Measurements from ENCODE around the gene PPARD. TPM values are rescaled to one million over a fixed set of nuclear protein-coding genes. Genes with fewer than 3 reads are reported as not detected.

Gene PPARD
- polyA plus RNA-seq, 4 donors: 7.8 to 29.4 (median 13.8) TPM

DNA sequence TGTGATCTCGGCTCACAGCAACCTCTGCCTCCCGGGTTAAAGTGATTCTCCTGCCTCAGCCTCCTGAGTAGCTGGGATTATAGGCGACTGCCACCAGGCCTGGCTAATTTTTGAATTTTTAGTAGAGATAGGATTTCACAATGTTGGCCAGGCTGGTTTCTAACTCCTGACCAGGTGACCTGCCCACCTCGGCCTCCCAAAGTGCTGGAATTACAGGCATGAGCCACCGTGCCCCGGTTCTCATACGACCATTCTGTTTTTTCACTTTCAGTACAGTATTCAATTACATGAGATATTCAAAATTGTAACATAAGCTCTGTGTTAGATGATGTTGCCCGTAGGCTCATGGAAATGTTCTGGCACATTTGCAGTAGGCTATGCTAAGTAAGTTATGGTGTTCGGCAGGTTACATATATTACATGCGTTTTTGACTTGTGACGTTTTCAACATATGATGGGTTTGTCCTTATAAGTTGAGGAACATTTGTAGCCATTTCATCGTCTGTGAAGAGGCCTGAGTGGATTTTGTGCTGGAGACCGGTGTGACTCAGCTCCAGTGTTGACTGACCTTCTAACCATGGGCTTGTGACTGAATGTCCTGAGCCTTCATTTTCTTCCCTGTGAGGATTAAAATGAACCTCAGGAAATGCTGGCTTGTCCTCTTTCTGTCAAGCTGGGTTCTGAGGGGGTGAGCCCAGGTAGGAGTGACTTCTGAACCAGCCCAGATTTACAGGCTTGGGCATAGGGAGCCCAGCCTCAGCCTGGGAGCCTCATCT, 12.2 kb downstream of the PPARD start:
- H3K27ac ChIP-seq (ENCODE audit: low read depth in 1 of 3, low read length in 2 of 3): no peak overlapping the region
- H3K4me3 ChIP-seq (ENCODE audit: low read depth in 1 of 3, low read length in 3 of 3): no peak overlapping the region
- peaks cover 0 to 58% (median 2%) of the 10 kb centered on the region in 3 donors for H3K36me3 ChIP-seq (ENCODE audit: control insufficient read depth in 3 of 3, insufficient read depth in 2 of 3, low read depth in 1 of 3, low read length in 3 of 3)
- no peak for DNase-seq
- no peak for FAIRE-seq
- no peaks in the 10 kb centered on the region for H3K27me3 ChIP-seq (ENCODE audit: control insufficient read depth in 3 of 3, insufficient read depth in 3 of 3, low read length in 3 of 3)
- 94 to 97% (median 95%) methylated on average over 13 of the region's 13 CpGs for whole genome bisulfite sequencing, 3 donors
- no peaks in the 10 kb centered on the region for H3K9me3 ChIP-seq (ENCODE audit: control insufficient read depth in 2 of 2, insufficient read depth in 1 of 2, low read depth in 1 of 2, low read length in 1 of 2)
- H3K4me1 ChIP-seq (ENCODE audit: control insufficient read depth in 3 of 3, insufficient read depth in 2 of 3, low read depth in 1 of 3, low read length in 2 of 3): peaks cover 0 to 1% (median 0%) of the 10 kb centered on the region in 3 donors

DNA sequence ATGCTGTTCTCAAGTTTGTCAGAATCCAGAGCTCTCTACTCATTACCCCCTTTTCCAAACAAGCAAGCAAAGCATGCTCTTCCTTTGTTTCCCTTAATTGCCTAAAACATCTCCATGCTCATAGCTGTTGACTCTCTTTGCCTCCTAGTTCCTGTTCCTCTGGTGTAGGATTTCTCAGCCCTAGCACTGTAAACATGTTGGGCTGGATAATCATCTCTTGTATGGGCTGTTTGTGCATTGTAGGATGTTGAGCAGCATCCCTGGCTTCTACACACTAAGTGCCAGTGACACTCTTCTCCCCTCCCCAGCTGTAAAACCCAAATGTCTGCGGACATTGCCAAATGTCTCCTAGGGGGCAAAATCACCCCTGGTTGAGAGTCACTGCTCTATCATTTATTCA, 14.0 kb downstream of the PPARD start:
- Histone ChIP-seq H3K4me3 (ENCODE audit: low read depth in 1 of 3, low read length in 3 of 3) (no peak overlapping the region), H3K27ac (ENCODE audit: low read depth in 1 of 3, low read length in 2 of 3) (no peak overlapping the region), H3K4me1 (ENCODE audit: control insufficient read depth in 3 of 3, insufficient read depth in 2 of 3, low read depth in 1 of 3, low read length in 2 of 3) (peaks cover 0 to 3% (median 0%) of the 10 kb centered on the region in 3 donors), H3K9me3 (ENCODE audit: control insufficient read depth in 2 of 2, insufficient read depth in 1 of 2, low read depth in 1 of 2, low read length in 1 of 2) (no peaks in the 10 kb centered on the region), H3K36me3 (ENCODE audit: control insufficient read depth in 3 of 3, insufficient read depth in 2 of 3, low read depth in 1 of 3, low read length in 3 of 3) (peaks cover 0 to 64% (median 2%) of the 10 kb centered on the region in 3 donors), H3K27me3 (ENCODE audit: control insufficient read depth in 3 of 3, insufficient read depth in 3 of 3, low read length in 3 of 3) (no peaks in the 10 kb centered on the region)
- DNase-seq: no peak
- WGBS, 3 donors: 95 to 100% (median 96%) methylated on average over 1 of the region's 1 CpG
- no peak for FAIRE-seq

DNA sequence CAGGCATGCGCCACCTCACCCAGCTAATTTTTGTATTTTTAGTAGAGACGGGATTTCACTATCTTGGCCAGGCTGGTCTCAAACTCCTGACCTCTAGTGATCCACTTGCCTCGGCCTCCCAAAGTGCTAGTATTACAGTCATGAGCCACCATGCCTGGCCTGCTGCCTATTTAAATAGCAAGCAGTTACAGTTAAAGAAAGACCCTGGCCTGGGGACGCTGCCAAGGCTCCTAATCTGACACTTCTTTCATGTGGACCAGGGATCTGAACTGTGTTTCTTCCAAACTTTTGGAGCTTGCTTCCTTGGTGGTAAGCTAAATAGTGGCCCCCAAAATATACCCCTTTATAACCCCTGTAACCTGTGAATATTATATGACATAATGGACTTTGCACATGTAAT, 15.3 kb downstream of the PPARD start:
- peaks cover 0 to 59% (median 2%) of the 10 kb centered on the region in 3 donors for H3K36me3 ChIP-seq (ENCODE audit: control insufficient read depth in 3 of 3, insufficient read depth in 2 of 3, low read depth in 1 of 3, low read length in 3 of 3)
- no peaks in the 10 kb centered on the region for H3K27me3 ChIP-seq (ENCODE audit: control insufficient read depth in 3 of 3, insufficient read depth in 3 of 3, low read length in 3 of 3)
- FAIRE-seq (no peak), DNase-seq (no peak)
- H3K27ac ChIP-seq (ENCODE audit: low read depth in 1 of 3, low read length in 2 of 3): no peak overlapping the region
- no peak overlapping the region for H3K4me3 ChIP-seq (ENCODE audit: low read depth in 1 of 3, low read length in 3 of 3)
- H3K4me1 ChIP-seq (ENCODE audit: control insufficient read depth in 3 of 3, insufficient read depth in 2 of 3, low read depth in 1 of 3, low read length in 2 of 3): peaks cover 0 to 3% (median 0%) of the 10 kb centered on the region in 3 donors
- H3K9me3 ChIP-seq (ENCODE audit: control insufficient read depth in 2 of 2, insufficient read depth in 1 of 2, low read depth in 1 of 2, low read length in 1 of 2): no peaks in the 10 kb centered on the region
- 89 to 91% (median 90%) methylated on average over 4 of the region's 4 CpGs for WGBS, 3 donors

DNA sequence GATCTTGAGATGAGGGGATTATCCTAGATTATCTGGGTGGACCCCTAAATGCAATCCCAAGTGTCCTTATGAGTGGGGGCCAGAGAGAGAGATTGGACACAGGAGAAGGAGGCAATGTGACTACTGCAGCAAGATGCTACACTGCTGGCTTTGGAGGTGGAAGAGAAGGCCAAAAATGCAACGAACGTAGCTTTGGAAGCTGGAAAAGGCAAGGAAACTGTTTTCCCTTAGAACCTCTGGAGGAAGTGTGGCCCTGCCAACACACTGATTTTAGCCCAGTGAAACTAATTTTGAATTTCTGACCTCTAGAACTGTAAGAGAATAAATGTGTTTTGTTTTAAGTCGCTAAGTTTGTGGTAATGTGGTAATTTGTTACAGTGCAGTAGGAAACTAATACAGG, 15.7 kb downstream of the PPARD start:
- no peaks in the 10 kb centered on the region for H3K9me3 ChIP-seq (ENCODE audit: control insufficient read depth in 2 of 2, insufficient read depth in 1 of 2, low read depth in 1 of 2, low read length in 1 of 2)
- FAIRE-seq (no peak), DNase-seq (no peak)
- H3K4me1 ChIP-seq (ENCODE audit: control insufficient read depth in 3 of 3, insufficient read depth in 2 of 3, low read depth in 1 of 3, low read length in 2 of 3): peaks cover 0 to 3% (median 0%) of the 10 kb centered on the region in 3 donors
- H3K27me3 ChIP-seq (ENCODE audit: control insufficient read depth in 3 of 3, insufficient read depth in 3 of 3, low read length in 3 of 3): no peaks in the 10 kb centered on the region
- 63 to 86% (median 79%) methylated on average over 3 of the region's 3 CpGs for WGBS, 3 donors
- H3K36me3 ChIP-seq (ENCODE audit: control insufficient read depth in 3 of 3, insufficient read depth in 2 of 3, low read depth in 1 of 3, low read length in 3 of 3): peaks cover 0 to 61% (median 2%) of the 10 kb centered on the region in 3 donors
- no peak overlapping the region for H3K4me3 ChIP-seq (ENCODE audit: low read depth in 1 of 3, low read length in 3 of 3)
- H3K27ac ChIP-seq (ENCODE audit: low read depth in 1 of 3, low read length in 2 of 3): no peak overlapping the region

DNA sequence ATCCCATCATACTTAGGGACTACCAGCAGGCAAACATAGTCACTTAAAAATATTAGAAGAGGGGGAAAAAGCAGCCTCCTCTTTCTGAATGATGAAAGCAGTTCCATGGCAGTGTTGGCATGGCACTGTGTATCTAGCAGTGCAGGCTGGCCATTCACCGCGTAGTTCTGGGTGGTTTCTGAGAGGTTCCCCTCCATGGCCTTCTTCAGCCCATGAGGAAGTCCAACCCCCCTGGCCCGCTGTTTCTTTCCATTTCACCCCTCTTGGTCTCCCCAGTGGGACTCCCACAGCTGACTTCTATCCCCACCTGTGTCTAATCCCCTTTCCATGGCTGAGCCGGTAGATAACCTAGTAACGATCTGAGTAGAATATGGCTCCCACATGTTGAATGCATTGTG, 17.0 kb downstream of the PPARD start:
- no peak for FAIRE-seq
- Histone ChIP-seq H3K9me3 (ENCODE audit: control insufficient read depth in 2 of 2, insufficient read depth in 1 of 2, low read depth in 1 of 2, low read length in 1 of 2) (no peaks in the 10 kb centered on the region), H3K4me1 (ENCODE audit: control insufficient read depth in 3 of 3, insufficient read depth in 2 of 3, low read depth in 1 of 3, low read length in 2 of 3) (peaks cover 0 to 3% (median 0%) of the 10 kb centered on the region in 3 donors), H3K36me3 (ENCODE audit: control insufficient read depth in 3 of 3, insufficient read depth in 2 of 3, low read depth in 1 of 3, low read length in 3 of 3) (peaks cover 0 to 59% (median 2%) of the 10 kb centered on the region in 3 donors), H3K27ac (ENCODE audit: low read depth in 1 of 3, low read length in 2 of 3) (no peak overlapping the region), H3K27me3 (ENCODE audit: control insufficient read depth in 3 of 3, insufficient read depth in 3 of 3, low read length in 3 of 3) (no peaks in the 10 kb centered on the region), H3K4me3 (ENCODE audit: low read depth in 1 of 3, low read length in 3 of 3) (no peak overlapping the region)
- WGBS, 3 donors: 92 to 99% (median 94%) methylated on average over 5 of the region's 5 CpGs
- no peak for DNase-seq

DNA sequence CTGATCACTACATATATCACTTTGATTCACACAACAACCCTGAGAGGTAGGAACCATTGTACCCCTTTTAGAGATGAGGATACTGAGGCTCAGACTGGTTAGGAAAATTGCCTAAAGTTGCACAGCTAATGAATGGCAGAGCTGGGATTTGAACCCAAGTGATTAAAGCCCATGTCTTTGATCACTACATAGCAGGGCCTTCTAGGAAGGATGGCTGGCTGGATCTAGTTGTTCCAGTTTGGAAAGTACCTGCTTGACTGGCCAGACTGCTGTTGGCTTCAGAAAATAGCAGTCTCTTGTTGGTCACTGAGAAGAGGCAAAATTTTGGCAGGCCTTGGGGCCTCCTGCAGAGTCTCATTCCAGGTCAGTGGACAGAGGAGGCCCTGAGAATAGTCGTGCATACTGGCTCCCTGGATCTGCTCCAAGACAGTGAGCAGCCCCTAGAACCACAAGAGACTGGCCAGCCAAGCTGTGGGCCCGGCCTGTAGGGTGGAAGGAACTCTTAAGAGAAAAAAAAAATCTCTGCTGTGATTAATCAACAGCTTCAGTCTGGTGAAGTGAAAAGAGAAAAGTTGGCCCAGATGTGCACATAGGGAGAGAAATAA, 17.5 kb downstream of the PPARD start:
- H3K27ac ChIP-seq (ENCODE audit: low read depth in 1 of 3, low read length in 2 of 3): no peak overlapping the region
- DNase-seq (no peak), FAIRE-seq (no peak)
- no peaks in the 10 kb centered on the region for H3K27me3 ChIP-seq (ENCODE audit: control insufficient read depth in 3 of 3, insufficient read depth in 3 of 3, low read length in 3 of 3)
- H3K36me3 ChIP-seq (ENCODE audit: control insufficient read depth in 3 of 3, insufficient read depth in 2 of 3, low read depth in 1 of 3, low read length in 3 of 3): peaks cover 0 to 55% (median 2%) of the 10 kb centered on the region in 3 donors
- WGBS, 3 donors: 49 to 56% (median 54%) methylated on average over 2 of the region's 2 CpGs
- no peaks in the 10 kb centered on the region for H3K9me3 ChIP-seq (ENCODE audit: control insufficient read depth in 2 of 2, insufficient read depth in 1 of 2, low read depth in 1 of 2, low read length in 1 of 2)
- H3K4me3 ChIP-seq (ENCODE audit: low read depth in 1 of 3, low read length in 3 of 3): no peak overlapping the region
- H3K4me1 ChIP-seq (ENCODE audit: control insufficient read depth in 3 of 3, insufficient read depth in 2 of 3, low read depth in 1 of 3, low read length in 2 of 3): peaks cover 0 to 3% (median 0%) of the 10 kb centered on the region in 3 donors

DNA sequence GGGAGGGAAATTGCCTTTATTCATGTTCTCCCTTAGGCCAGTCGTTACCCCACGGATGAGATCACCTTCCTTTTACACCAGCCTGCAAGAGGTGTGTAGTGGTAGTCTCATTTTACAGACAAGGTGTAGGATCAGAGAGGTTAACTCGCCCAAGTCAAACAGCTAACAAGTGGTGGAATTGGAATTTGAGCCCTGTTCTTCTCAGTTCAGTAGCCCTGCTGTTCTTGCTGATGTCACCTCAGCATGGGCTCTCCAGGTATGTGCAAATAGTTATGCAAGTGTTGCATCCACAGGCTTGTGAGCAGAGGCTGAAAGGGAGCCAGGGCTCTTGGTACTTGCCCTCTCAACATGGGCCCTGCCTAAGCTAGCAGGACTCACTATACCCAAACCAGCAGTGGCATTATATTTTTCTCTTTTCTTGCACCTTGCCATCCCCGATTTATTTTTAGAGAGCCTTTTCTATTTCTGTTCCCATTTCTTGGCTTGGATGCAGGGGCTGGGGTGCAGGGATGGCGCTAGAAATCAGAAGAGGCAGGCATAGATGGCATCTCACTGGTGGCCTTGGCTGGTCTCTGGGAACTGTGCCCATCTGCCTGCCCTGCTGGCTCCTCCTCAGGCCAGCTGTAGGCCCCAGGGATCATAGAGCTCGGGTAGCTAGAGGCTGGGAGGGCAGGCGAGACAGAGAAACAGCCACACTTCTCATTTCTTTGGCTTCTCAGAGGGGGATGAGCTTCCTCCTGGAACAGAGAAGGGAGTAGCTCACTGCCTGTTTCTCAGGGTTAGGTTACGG, 18.2 kb downstream of the PPARD start:
- Histone ChIP-seq H3K9me3 (ENCODE audit: control insufficient read depth in 2 of 2, insufficient read depth in 1 of 2, low read depth in 1 of 2, low read length in 1 of 2) (no peaks in the 10 kb centered on the region), H3K4me3 (ENCODE audit: low read depth in 1 of 3, low read length in 3 of 3) (no peak overlapping the region), H3K27me3 (ENCODE audit: control insufficient read depth in 3 of 3, insufficient read depth in 3 of 3, low read length in 3 of 3) (no peaks in the 10 kb centered on the region), H3K4me1 (ENCODE audit: control insufficient read depth in 3 of 3, insufficient read depth in 2 of 3, low read depth in 1 of 3, low read length in 2 of 3) (peaks cover 0 to 3% (median 0%) of the 10 kb centered on the region in 3 donors), H3K36me3 (ENCODE audit: control insufficient read depth in 3 of 3, insufficient read depth in 2 of 3, low read depth in 1 of 3, low read length in 3 of 3) (peaks cover 0 to 50% (median 2%) of the 10 kb centered on the region in 3 donors), H3K27ac (ENCODE audit: low read depth in 1 of 3, low read length in 2 of 3) (no peak overlapping the region)
- FAIRE-seq (no peak), DNase-seq (no peak)
- 77 to 85% (median 84%) methylated on average over 8 of the region's 8 CpGs for WGBS, 3 donors

DNA sequence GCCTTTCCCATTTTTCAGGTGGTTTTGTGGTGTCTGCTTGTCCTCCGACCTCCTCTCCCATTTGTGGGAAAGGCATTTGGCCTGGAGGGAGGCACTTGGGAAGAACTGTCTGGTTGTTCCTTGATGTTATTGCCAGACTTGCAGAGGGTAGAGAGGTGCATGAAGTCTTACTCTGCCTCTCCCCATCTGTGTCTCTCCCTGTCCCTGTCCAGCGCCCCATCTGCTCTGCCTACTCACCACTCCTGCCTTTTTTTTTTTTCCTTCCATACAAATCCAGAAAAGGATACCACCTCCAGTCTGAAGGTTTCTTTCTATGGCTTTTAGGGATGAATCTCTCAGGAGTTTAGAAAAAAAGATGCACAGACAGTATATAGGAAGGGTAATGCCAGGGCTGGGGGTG, 19.8 kb downstream of the PPARD start:
- no peaks in the 10 kb centered on the region for H3K27me3 ChIP-seq (ENCODE audit: control insufficient read depth in 3 of 3, insufficient read depth in 3 of 3, low read length in 3 of 3)
- H3K4me3 ChIP-seq (ENCODE audit: low read depth in 1 of 3, low read length in 3 of 3): no peak overlapping the region
- FAIRE-seq: no peak
- DNase-seq: no peak
- H3K4me1 ChIP-seq (ENCODE audit: control insufficient read depth in 3 of 3, insufficient read depth in 2 of 3, low read depth in 1 of 3, low read length in 2 of 3): peaks cover 0 to 3% (median 0%) of the 10 kb centered on the region in 3 donors
- no peaks in the 10 kb centered on the region for H3K9me3 ChIP-seq (ENCODE audit: control insufficient read depth in 2 of 2, insufficient read depth in 1 of 2, low read depth in 1 of 2, low read length in 1 of 2)
- peaks cover 0 to 41% (median 0%) of the 10 kb centered on the region in 3 donors for H3K36me3 ChIP-seq (ENCODE audit: control insufficient read depth in 3 of 3, insufficient read depth in 2 of 3, low read depth in 1 of 3, low read length in 3 of 3)
- WGBS, 3 donors: 92 to 98% (median 97%) methylated on average over 2 of the region's 2 CpGs
- H3K27ac ChIP-seq (ENCODE audit: low read depth in 1 of 3, low read length in 2 of 3): no peak overlapping the region

Measured in small intestine (tissue), 7 donors.